ES-I3 (cell line): ENCODE data around the gene RB1.

Experiments used
- H3K36me3 ChIP-seq: 2 replicates; pipeline ENCODE4 v1.6.1; 2013; ENCODE audit warnings: mild to moderate bottlenecking, low read length, control low read depth, moderate library complexity; ENCODE audit not compliant: insufficient read depth
- H3K4me1 ChIP-seq: 2 replicates; pipeline ENCODE4 v1.6.1; 2013; ENCODE audit warnings: mild to moderate bottlenecking, control low read depth, low read length; ENCODE audit not compliant: insufficient read depth
- H3K9ac ChIP-seq: 2 replicates; pipeline ENCODE4 v1.6.1; 2013; ENCODE audit warnings: low read depth, mild to moderate bottlenecking, low read length, moderate library complexity
- H3K9me3 ChIP-seq: 2 replicates; pipeline ENCODE4 v1.6.1; 2013; ENCODE audit warnings: mild to moderate bottlenecking, low read length, moderate library complexity; ENCODE audit not compliant: control insufficient read depth, insufficient read depth

RB1 gene

DNA sequence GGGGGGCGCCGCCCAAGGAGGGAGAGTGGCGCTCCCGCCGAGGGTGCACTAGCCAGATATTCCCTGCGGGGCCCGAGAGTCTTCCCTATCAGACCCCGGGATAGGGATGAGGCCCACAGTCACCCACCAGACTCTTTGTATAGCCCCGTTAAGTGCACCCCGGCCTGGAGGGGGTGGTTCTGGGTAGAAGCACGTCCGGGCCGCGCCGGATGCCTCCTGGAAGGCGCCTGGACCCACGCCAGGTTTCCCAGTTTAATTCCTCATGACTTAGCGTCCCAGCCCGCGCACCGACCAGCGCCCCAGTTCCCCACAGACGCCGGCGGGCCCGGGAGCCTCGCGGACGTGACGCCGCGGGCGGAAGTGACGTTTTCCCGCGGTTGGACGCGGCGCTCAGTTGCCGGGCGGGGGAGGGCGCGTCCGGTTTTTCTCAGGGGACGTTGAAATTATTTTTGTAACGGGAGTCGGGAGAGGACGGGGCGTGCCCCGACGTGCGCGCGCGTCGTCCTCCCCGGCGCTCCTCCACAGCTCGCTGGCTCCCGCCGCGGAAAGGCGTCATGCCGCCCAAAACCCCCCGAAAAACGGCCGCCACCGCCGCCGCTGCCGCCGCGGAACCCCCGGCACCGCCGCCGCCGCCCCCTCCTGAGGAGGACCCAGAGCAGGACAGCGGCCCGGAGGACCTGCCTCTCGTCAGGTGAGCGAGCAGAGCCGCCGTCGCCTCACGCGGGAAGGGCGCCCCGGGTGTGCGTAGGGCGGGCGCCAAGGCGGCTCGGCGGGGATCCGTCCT lies at the start of gene RB1:
TSS of gene RB1 (plus strand) at position 393 of the 784 bp plus-strand sequence. CDS start at position 555, 162 bp downstream.
- Histone ChIP-seq H3K9me3 (no peaks in the 10 kb centered on the region), H3K36me3 (no peaks in the 10 kb centered on the region), H3K4me1 (peaks cover 5% of the 10 kb centered on the region; the same call in 1 of the 2 replicates), H3K9ac (peak within 1 kb of the TSS; percentile 82)

- Histone ChIP-seq H3K4me1 (0 out of 2 replicates have a peak, but pooled peaks cover 3% of the 10 kb centered on the region), H3K36me3 (peaks cover 13% of the 10 kb centered on the region), H3K9me3 (no peaks in the 10 kb centered on the region), H3K9ac (no peak overlapping the region)
These were observed 49.7 kb upstream of the RB1 start for GRCh38 chr13:48253849-48254248.

DNA sequence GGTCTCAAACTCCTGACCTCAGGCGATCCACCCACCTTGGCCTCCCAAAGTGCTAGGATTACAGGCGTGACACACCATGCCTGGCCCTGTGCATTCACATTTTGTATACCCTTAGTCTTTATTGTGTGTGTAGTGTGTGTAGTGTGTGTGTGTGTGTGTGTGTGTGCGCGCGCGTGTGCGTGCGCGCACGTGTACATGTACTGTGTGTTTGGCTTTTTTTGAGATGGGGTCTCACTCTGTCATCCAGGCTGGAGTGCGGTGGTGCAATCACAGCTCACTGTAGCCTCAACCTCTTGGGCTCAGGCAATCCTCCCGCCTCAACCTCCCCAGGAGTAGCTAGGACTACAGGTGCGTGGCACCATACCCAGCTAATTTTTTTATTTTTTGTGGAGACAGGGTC lies 48.5 kb upstream of the RB1 start:
- H3K36me3 ChIP-seq, result peaks cover 15% of the 10 kb centered on the region
- H3K4me1 ChIP-seq, result no peaks in the 10 kb centered on the region
- H3K9ac ChIP-seq, result no peak overlapping the region
- no peaks in the 10 kb centered on the region for H3K9me3 ChIP-seq

DNA sequence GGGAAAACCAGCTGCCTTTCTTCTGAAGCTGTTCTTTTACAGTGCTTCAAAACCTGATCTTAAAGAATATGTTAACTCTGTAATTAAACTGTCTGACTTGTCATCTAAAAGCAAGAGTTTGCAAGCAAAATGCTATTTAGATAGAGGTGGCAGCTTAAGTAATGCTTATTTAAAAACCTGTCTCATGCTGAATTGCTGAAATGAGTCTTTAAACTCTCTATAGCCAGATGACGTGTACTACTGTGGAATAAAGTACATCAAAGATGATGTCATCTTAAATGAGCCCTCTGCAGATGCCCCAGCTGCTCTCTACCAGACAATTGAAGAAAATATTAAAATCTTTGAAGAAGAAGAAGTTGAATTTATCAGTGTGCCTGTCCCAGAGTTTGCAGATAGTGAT lies 47.6 kb upstream of the RB1 start:
- Histone ChIP-seq H3K36me3 (peaks cover 15% of the 10 kb centered on the region), H3K4me1 (no peaks in the 10 kb centered on the region), H3K9ac (no peak overlapping the region), H3K9me3 (no peaks in the 10 kb centered on the region)

GRCh38 chr13:48258002-48258401 lies 45.5 kb upstream of the RB1 start:
- no peaks in the 10 kb centered on the region for H3K4me1 ChIP-seq
- no peak overlapping the region for H3K9ac ChIP-seq
- no peaks in the 10 kb centered on the region for H3K9me3 ChIP-seq
- H3K36me3 ChIP-seq, result peaks cover 18% of the 10 kb centered on the region

DNA sequence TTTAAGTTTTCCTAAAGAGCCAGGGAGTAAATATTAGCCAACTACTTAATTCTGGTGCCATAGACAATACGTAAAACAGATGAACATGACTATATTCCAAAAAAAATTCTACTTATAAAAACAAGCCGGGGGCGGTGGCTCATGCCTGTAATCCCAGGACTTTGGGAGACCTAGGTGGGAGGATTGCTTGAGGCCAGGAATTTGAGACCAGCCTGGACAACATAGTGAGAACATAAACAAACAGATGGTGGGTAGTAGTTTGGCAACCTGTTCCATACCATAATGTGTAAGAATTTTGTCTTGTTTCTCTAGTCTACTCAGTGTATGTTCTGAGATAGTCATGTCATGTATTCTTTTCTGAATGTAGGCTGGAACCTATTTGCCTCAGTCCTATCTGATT lies 45.1 kb upstream of the RB1 start:
- peaks cover 18% of the 10 kb centered on the region for H3K36me3 ChIP-seq
- H3K4me1 ChIP-seq, result no peaks in the 10 kb centered on the region
- no peaks in the 10 kb centered on the region for H3K9me3 ChIP-seq
- H3K9ac ChIP-seq, result no peak overlapping the region

DNA sequence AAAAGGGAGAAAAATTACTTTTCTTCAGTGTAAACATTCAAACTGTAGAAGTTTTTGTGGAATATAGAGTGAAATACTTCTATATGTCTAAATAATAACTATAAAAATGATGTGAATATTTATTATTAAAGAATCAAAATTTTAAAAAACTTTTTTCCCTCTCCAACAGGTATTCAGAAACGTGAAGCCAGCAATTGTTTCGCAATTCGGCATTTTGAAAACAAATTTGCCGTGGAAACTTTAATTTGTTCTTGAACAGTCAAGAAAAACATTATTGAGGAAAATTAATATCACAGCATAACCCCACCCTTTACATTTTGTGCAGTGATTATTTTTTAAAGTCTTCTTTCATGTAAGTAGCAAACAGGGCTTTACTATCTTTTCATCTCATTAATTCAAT lies 42.6 kb upstream of the RB1 start:
- peaks cover 10% of the 10 kb centered on the region for H3K36me3 ChIP-seq

GRCh38 chr13:48263196-48263595 lies 40.4 kb upstream of the RB1 start:
- Histone ChIP-seq H3K9ac (no peak overlapping the region), H3K36me3 (peaks cover 8% of the 10 kb centered on the region; the same call in 1 of the 2 replicates), H3K9me3 (no peaks in the 10 kb centered on the region), H3K4me1 (no peaks in the 10 kb centered on the region)

More for the DNA sequence above, 42.6 kb upstream of the RB1 start:
- Histone ChIP-seq H3K9ac (no peak overlapping the region), H3K9me3 (no peaks in the 10 kb centered on the region), H3K4me1 (no peaks in the 10 kb centered on the region)

GRCh38 chr13:48264058-48264457 lies 39.5 kb upstream of the RB1 start:
- Histone ChIP-seq H3K9ac (no peak overlapping the region), H3K4me1 (no peaks in the 10 kb centered on the region), H3K36me3 (0 out of 2 replicates have a peak, but pooled peaks cover 5% of the 10 kb centered on the region), H3K9me3 (no peaks in the 10 kb centered on the region)

- 0 out of 2 replicates have a peak, but pooled peaks cover 3% of the 10 kb centered on the region for H3K36me3 ChIP-seq
- H3K9me3 ChIP-seq, result no peaks in the 10 kb centered on the region
- H3K4me1 ChIP-seq, result no peaks in the 10 kb centered on the region
- H3K9ac ChIP-seq, result no peak overlapping the region
These were observed 38.2 kb upstream of the RB1 start for GRCh38 chr13:48265217-48265815.

DNA sequence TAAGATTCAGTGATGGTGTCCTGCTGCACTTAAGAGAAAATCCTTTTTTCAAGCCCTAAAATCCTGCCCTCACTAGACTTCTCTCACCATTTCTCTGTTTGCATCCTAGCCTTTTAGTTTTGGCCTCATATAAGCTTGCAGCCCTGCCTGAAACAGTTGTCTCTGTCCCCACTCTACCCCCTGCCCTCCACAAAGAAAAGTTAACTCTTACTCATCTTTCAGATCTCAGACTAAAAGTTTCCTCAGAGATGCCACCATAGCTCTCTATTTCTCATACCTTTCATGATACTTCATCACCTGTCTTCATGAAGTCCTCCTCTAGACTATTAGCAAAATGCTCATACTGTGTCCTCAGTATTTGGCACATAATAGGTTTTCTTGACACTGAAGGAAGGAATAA lies 37.4 kb upstream of the RB1 start:
- H3K4me1 ChIP-seq, result no peaks in the 10 kb centered on the region
- H3K9me3 ChIP-seq, result no peaks in the 10 kb centered on the region
- H3K36me3 ChIP-seq, result 0 out of 2 replicates have a peak, but pooled peaks cover under 1% of the 10 kb centered on the region
- H3K9ac ChIP-seq, result no peak overlapping the region

DNA sequence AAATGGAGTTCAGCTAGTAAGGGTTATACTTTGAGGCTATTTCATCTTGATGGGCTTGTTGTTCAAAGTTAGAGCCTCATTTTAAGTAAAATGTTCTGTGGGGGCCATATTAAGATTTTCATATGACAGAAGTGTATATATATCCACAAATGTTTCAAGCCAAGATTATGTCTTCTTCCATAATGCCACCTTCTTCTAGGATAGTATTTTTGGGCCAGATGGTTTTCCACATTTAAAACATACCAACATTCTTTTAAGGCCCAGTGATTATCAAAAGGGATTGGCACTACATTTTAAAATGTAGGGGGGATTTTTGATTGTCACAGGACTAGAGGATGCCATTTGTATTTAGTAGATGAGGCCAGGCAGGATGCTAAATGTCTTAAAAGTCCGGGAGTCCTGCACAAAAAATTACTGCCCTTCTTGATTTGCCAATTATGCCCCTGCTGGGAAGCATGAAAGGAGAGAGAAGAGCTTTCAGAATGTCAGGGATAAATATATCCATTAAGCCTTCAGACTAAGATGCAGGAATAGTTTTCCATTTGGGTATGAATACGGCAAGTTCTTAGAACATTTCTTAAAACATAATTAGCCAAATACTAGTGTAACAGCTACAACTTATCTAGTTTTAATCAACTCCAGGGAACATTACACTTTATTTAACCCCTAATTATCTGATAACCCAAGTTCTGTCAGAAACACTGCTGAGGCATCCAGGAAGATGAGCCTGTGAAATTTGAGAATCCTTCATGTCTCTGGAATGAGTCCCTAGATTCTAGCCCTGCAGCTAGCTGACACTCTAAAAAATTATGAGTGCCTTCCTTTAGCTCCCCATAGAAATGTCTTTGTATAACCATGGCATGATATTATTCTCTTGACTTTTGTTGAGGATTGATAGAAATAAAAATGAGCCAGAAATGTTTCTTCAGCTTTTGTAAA lies 36.6 kb upstream of the RB1 start:
- Histone ChIP-seq H3K36me3 (no peaks in the 10 kb centered on the region), H3K9ac (no peak overlapping the region), H3K4me1 (no peaks in the 10 kb centered on the region)

DNA sequence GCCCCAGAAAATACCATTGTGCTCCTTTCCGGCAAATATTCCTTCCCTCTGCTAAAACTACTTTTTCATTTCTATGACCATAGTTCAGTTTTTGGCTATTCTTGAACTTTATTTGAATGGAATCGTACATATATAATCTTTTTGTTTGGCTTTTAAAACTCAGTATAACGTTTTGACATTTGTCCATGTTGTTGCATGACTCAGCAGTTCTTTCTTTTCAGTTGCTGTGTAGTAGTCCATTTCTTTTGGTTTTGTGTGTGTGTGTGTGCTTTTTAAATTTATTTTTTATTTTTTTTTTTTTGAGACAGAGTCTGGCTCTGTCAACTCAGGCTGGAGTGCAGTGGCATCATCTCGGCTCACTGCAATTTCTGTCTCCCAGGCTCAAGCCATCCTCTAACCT lies 35.5 kb upstream of the RB1 start:
- Histone ChIP-seq H3K4me1 (no peaks in the 10 kb centered on the region), H3K9ac (no peak overlapping the region), H3K36me3 (no peaks in the 10 kb centered on the region), H3K9me3 (no peaks in the 10 kb centered on the region)

More for the DNA sequence above, 36.6 kb upstream of the RB1 start:
- no peaks in the 10 kb centered on the region for H3K9me3 ChIP-seq

- Histone ChIP-seq H3K9me3 (no peaks in the 10 kb centered on the region), H3K4me1 (no peaks in the 10 kb centered on the region), H3K36me3 (no peaks in the 10 kb centered on the region), H3K9ac (no peak overlapping the region)
These were observed 30.2 kb upstream of the RB1 start for GRCh38 chr13:48273346-48273745.
